H1 (cell line): Measurements from ENCODE around the gene WNT7A. TPM values are rescaled to one million over a fixed set of nuclear protein-coding genes. Genes with fewer than 3 reads are reported as not detected.

Source experiments
- CTCF ChIA-PET: fragments of 300-600 bp; sonication (Branson Sonifier 250); formaldehyde crosslinking; loops from one replicate; lab custom pipeline; 2021; ENCODE audit not compliant: partially characterized antibody; lab: Charles Lee
- POLR2A ChIA-PET: fragments of 300-600 bp; sonication (Branson Sonifier 250); formaldehyde crosslinking; loops from one replicate; lab custom pipeline; 2021; ENCODE audit warnings: inconsistent platforms; ENCODE audit not compliant: partially characterized antibody; lab: Charles Lee
- DNase-seq, 2 experiments: peaks; one replicate each; pipeline versions ENCODE4 v3.0.0 to v3.0.0-alpha.2; 2010 to 2022; ENCODE audit warnings: low spot score in 2 of 2, low read depth in 1 of 2, mixed read lengths in 1 of 2
- FAIRE-seq: peaks from 2 replicates; lab custom pipeline; 2011; peaks lifted over from hg19 to GRCh38; lab: Jason Lieb, UNC
- H2AFZ ChIP-seq: 2 replicates; pipeline ENCODE4 v1.8.1; 2012; ENCODE audit warnings: low read length, inconsistent platforms
- H2AK5ac ChIP-seq: 2 replicates; pipeline ENCODE4 v1.6.1; 2013; ENCODE audit warnings: low read depth, low read length
- H2BK120ac ChIP-seq: replicated peaks from 2 replicates; pipeline ENCODE3; 2013; ENCODE audit warnings: low read depth, low read length, inconsistent platforms
- H2BK12ac ChIP-seq: 2 replicates; pipeline ENCODE4 v1.6.1; 2013; ENCODE audit warnings: low read depth, low read length
- H2BK15ac ChIP-seq: 2 replicates; pipeline ENCODE4 v1.6.1; 2013; ENCODE audit warnings: low read length
- H2BK20ac ChIP-seq: 2 replicates; pipeline ENCODE4 v1.6.1; 2013; ENCODE audit warnings: low read length
- H2BK5ac ChIP-seq: 2 replicates; pipeline ENCODE4 v1.6.1; 2013; ENCODE audit warnings: low read depth, low read length
- H3K14ac ChIP-seq: 2 replicates; pipeline ENCODE4 v1.6.1; 2013; ENCODE audit warnings: inconsistent platforms; ENCODE audit not compliant: insufficient read length
- H3K18ac ChIP-seq: 2 replicates; pipeline ENCODE4 v1.6.1; 2013; ENCODE audit warnings: low read length; ENCODE audit errors: extremely low read depth
- H3K23ac ChIP-seq: 2 replicates; pipeline ENCODE4 v1.6.1; 2013; ENCODE audit warnings: inconsistent platforms; ENCODE audit not compliant: insufficient read length
- H3K23me2 ChIP-seq: 2 replicates; pipeline ENCODE4 v1.6.1; 2013; ENCODE audit warnings: low read depth, low read length
- H3K27ac ChIP-seq: 2 replicates; pipeline ENCODE4 v1.6.1; 2011; ENCODE audit warnings: low read depth, low read length, inconsistent platforms
- H3K27me3 ChIP-seq, 4 experiments: replicated peaks in 1 of 4; 1 replicate in 1 of 4; 2 replicates in 3 of 4; pipeline versions ENCODE4 v1.6.1 to v1.8.1; 2011 to 2013; ENCODE audit warnings: low read length in 3 of 4, mild to moderate bottlenecking in 3 of 4, inconsistent platforms in 2 of 4, mixed read lengths in 2 of 4, moderate library complexity in 1 of 4; ENCODE audit not compliant: control insufficient read depth in 3 of 4, insufficient read depth in 3 of 4; ENCODE audit errors: extremely low read depth in 1 of 4
- H3K36me3 ChIP-seq, 4 experiments: 2 replicates each; pipeline versions ENCODE4 v1.6.1 to v1.8.1; 2011 to 2013; ENCODE audit warnings: mild to moderate bottlenecking in 4 of 4, low read length in 3 of 4, moderate library complexity in 2 of 4, control low read depth in 1 of 4, inconsistent platforms in 1 of 4; ENCODE audit not compliant: insufficient read depth in 4 of 4, control insufficient read depth in 2 of 4
- H3K4ac ChIP-seq: replicated peaks from 2 replicates; pipeline ENCODE3; 2013; ENCODE audit warnings: low read length, low read depth, mixed read lengths, inconsistent platforms; ENCODE audit not compliant: insufficient read length
- H3K4me1 ChIP-seq, 4 experiments: replicated peaks in 1 of 4; 1 replicate in 1 of 4; 2 replicates in 3 of 4; pipeline versions ENCODE4 v1.6.1 to v1.8.1; 2011 to 2013; ENCODE audit warnings: low read length in 3 of 4, inconsistent platforms in 2 of 4, mixed read lengths in 1 of 4; ENCODE audit not compliant: insufficient read depth in 4 of 4, control insufficient read depth in 3 of 4
- H3K4me2 ChIP-seq, 2 experiments: 2 replicates each; pipeline versions ENCODE4 v1.6.1 to v1.8.1; 2011 to 2013; ENCODE audit warnings: low read depth in 2 of 2, low read length in 2 of 2, control low read depth in 1 of 2, inconsistent platforms in 1 of 2, mild to moderate bottlenecking in 1 of 2; ENCODE audit not compliant: insufficient read depth in 1 of 2
- H3K4me3 ChIP-seq, 4 experiments: fragments of 200-600, 300-600 bp in 1 of 4; sonication (generic), shearing (Covaris generic), sonication (Bioruptor Twin) in 1 of 4; 2 replicates each; pipeline versions ENCODE4 v1.5.1 to v1.8.1; 2011 to 2016; ENCODE audit warnings: low read length in 4 of 4, low read depth in 3 of 4, control low read depth in 2 of 4, inconsistent platforms in 2 of 4, mild to moderate bottlenecking in 2 of 4, mixed read lengths in 1 of 4, moderate library complexity in 1 of 4; ENCODE audit not compliant: insufficient read depth in 2 of 4; ENCODE audit errors: extremely low read depth in 1 of 4
- H3K56ac ChIP-seq: replicated peaks from 2 replicates; pipeline ENCODE3; 2013; ENCODE audit warnings: low read depth, mild to moderate bottlenecking, mixed read lengths, low read length, inconsistent platforms; ENCODE audit not compliant: insufficient read length
- H3K79me1 ChIP-seq: 2 replicates; pipeline ENCODE4 v1.6.1; 2013; ENCODE audit warnings: low read depth, low read length, control low read depth
- H3K79me2 ChIP-seq, 2 experiments: 2 replicates each; pipeline versions ENCODE4 v1.6.1 to v1.8.1; 2012 to 2013; ENCODE audit warnings: low read length in 2 of 2, mild to moderate bottlenecking in 2 of 2, inconsistent platforms in 1 of 2; ENCODE audit not compliant: insufficient read depth in 2 of 2, control insufficient read depth in 1 of 2
- H3K9ac ChIP-seq, 4 experiments: replicated peaks in 1 of 4; 1 replicate in 1 of 4; 2 replicates in 3 of 4; pipeline versions ENCODE4 v1.6.1 to v1.8.1; 2011 to 2013; ENCODE audit warnings: low read depth in 3 of 4, low read length in 3 of 4, control low read depth in 2 of 4, mild to moderate bottlenecking in 2 of 4, moderate library complexity in 2 of 4, inconsistent platforms in 1 of 4; ENCODE audit errors: extremely low read depth in 1 of 4
- H3K9me3 ChIP-seq, 2 experiments: 2 replicates each; pipeline versions ENCODE4 v1.6.1 to v1.8.1; 2012 to 2013; ENCODE audit warnings: mild to moderate bottlenecking in 2 of 2, moderate library complexity in 2 of 2, control low read depth in 1 of 2, inconsistent platforms in 1 of 2, low read depth in 1 of 2, low read length in 1 of 2, mixed read lengths in 1 of 2; ENCODE audit not compliant: insufficient read depth in 2 of 2
- H4K20me1 ChIP-seq, 2 experiments: replicated peaks in 1 of 2; 2 replicates each; pipeline versions ENCODE3 to v1.8.1; 2011 to 2013; ENCODE audit warnings: inconsistent platforms in 2 of 2, low read length in 2 of 2, mild to moderate bottlenecking in 1 of 2; ENCODE audit not compliant: insufficient read depth in 2 of 2, control insufficient read depth in 1 of 2
- H4K5ac ChIP-seq: 2 replicates; pipeline ENCODE4 v1.6.1; 2013; ENCODE audit warnings: low read length, low read depth, mixed read lengths, inconsistent platforms; ENCODE audit not compliant: insufficient read length
- H4K8ac ChIP-seq: 2 replicates; pipeline ENCODE4 v1.8.0; 2013; ENCODE audit warnings: mild to moderate bottlenecking, moderate library complexity, low read length, inconsistent platforms; ENCODE audit not compliant: insufficient read depth; ENCODE audit errors: extremely low read depth
- H4K91ac ChIP-seq: replicated peaks from 2 replicates; pipeline ENCODE3; 2013; ENCODE audit warnings: low read length, mixed read lengths, inconsistent platforms; ENCODE audit not compliant: insufficient read length
- CHD2 ChIP-seq: IDR thresholded peaks from 2 replicates; pipeline ENCODE4 v1.6.1; 2012; ENCODE audit warnings: low read length, improper control_type of control experiment
- SP4 ChIP-seq: IDR thresholded peaks from 2 replicates; pipeline ENCODE4 v1.6.1; 2012; ENCODE audit warnings: low read length, inconsistent platforms
- TBP ChIP-seq: IDR thresholded peaks from 2 replicates; pipeline ENCODE4 v1.6.1; 2011; ENCODE audit warnings: low read depth, low read length, improper control_type of control experiment
- ZNF274 ChIP-seq: IDR thresholded peaks from 2 replicates; pipeline ENCODE4 v1.7.0; 2012; ENCODE audit warnings: low read length, borderline replicate concordance; ENCODE audit errors: extremely low read depth
- WGBS, 2 experiments: shearing (Covaris generic) in 1 of 2; methylation state at CpG; one replicate each; pipeline versions ENCODE4 v1.1.6 to v1.1.7; 2013 to 2015; ENCODE audit warnings: low lambda C conversion rate in 2 of 2, mixed read lengths in 2 of 2, inconsistent platforms in 1 of 2, low coverage in 1 of 2, missing lambda C conversion rate in 1 of 2; ENCODE audit not compliant: insufficient replicate concordance in 2 of 2, insufficient coverage in 1 of 2, insufficient read length in 1 of 2; ENCODE audit errors: extremely low coverage in 1 of 2, missing lambda C conversion rate in 1 of 2; 5-methylcytosine and 5-hydroxymethylcytosine counted together
- polyA plus RNA-seq, 7 experiments: library from polyadenylated mRNA; depleted of rRNA in 3 of 7; stranded (reverse) in 5 of 7; unstranded in 2 of 7; fragments of >200 nt in 5 of 7; fragments of 200-250 nt in 2 of 7; gene quantifications; 1 replicate in 5 of 7; 2 replicates in 1 of 7; 4 replicates in 1 of 7; pipeline versions ENCODE4 v1.2.1 to v1.2.3, GENCODE V29; 2011 to 2013; ENCODE audit warnings: missing spikeins in 2 of 7, mixed read lengths in 2 of 7
- total RNA-seq: library from RNA; stranded (reverse); fragmentation: NEBNext Ultra II Directional; extraction: Animal tissue kit (Norgen Biotek cat#: 25700); gene quantifications from 2 replicates; pipeline ENCODE4 v1.2.1, GENCODE V29; 2021

WNT7A gene
- total and polyA plus RNA-seq, 2 of the 8 experiments (the other 6 are each of a cell fraction or from before 2014, with no cell fraction given) = 0.02 TPM; not detected in 1

GRCh38 chr3:13825821-13826220 is 54.0 kb downstream of the WNT7A start:
- Histone ChIP-seq H3K23ac (no peak overlapping the region), H4K91ac (no peak overlapping the region), H2BK5ac (no peak overlapping the region), H3K4me2 (no peak overlapping the region), H4K20me1 (no peaks in the 10 kb centered on the region), H3K27ac (no peak overlapping the region), H2BK12ac (no peak overlapping the region), H3K79me2 (no peaks in the 10 kb centered on the region), H2AK5ac (no peak overlapping the region; the same call in 1 of the 2 replicates), H3K56ac (no peak overlapping the region), H3K23me2 (no peaks in the 10 kb centered on the region; the same call in 1 of the 2 replicates), H3K4me1 (peaks cover 0 to 2% (median 0%) of the 10 kb centered on the region in 4 experiments; a peak in 1 of 7 replicates)
- POLR2A ChIA-PET = interaction anchor here (1.6 kb wide), 1 partner anchor 98 kb away, joined by 4 read pairs; no protein-coding TSS in a partner anchor
- no peak for FAIRE-seq
- CTCF ChIA-PET = interaction anchor here (0.6 to 3.3 kb wide), 16 partner anchors 9 to 177 kb away, joined by 3 to 21 read pairs (median 4); no protein-coding TSS in a partner anchor
- 89% methylated on average over 10 of the region's 10 CpGs; no CpG with 5 or more reads in 1 of the 2 experiments for WGBS, 2 experiments
- TF ChIP-seq CHD2 = no peak
- no peak for TF ChIP-seq ZNF274
- TF ChIP-seq SP4 = no peak
- no peak for TF ChIP-seq TBP
- TF ChIP-seq, all 59 proteins: peak for 0
- H3K14ac ChIP-seq = no peak overlapping the region
- no peak overlapping the region for H4K8ac ChIP-seq
- H3K9ac ChIP-seq = no peak overlapping the region
- no peak overlapping the region for H3K18ac ChIP-seq
- no peaks in the 10 kb centered on the region for H3K27me3 ChIP-seq
- H3K9me3 ChIP-seq = no peaks in the 10 kb centered on the region
- no peak overlapping the region for H2AFZ ChIP-seq
- no peak overlapping the region for H2BK15ac ChIP-seq
- H3K4ac ChIP-seq = no peak overlapping the region
- H2BK120ac ChIP-seq = no peak overlapping the region
- no peak overlapping the region for H4K5ac ChIP-seq
- H2BK20ac ChIP-seq = no peak overlapping the region
- H3K36me3 ChIP-seq = no peaks in the 10 kb centered on the region
- H3K4me3 ChIP-seq = no peak overlapping the region
- no peaks in the 10 kb centered on the region for H3K79me1 ChIP-seq
- no peak for DNase-seq
